Brain microvascular endothelial cell (primary cell): ENCODE data around the gene RBMS1.
"Not testable (repeated sequence)": the region's sequence is repeated elsewhere in the genome, so short reads cannot be mapped to it uniquely, and the experiment has no call there.

ENCODE experiments used
- DNase-seq: peaks from one replicate; pipeline ENCODE4 v3.0.0-alpha.2; 2020
- H3K27ac ChIP-seq: fragments of 250-450 bp; sonication (Bioruptor Pico); 2 replicates; pipeline ENCODE4 v1.5.1; 2020; ENCODE audit warnings: mild to moderate bottlenecking, moderate library complexity
- H3K27me3 ChIP-seq: fragments of 250-450 bp; sonication (Bioruptor Pico); replicated peaks from 2 replicates; pipeline ENCODE4 v1.5.1; 2020; ENCODE audit warnings: mild to moderate bottlenecking
- H3K36me3 ChIP-seq: fragments of 250-450 bp; sonication (Bioruptor Pico); replicated peaks from 2 replicates; pipeline ENCODE4 v1.5.1; 2020; ENCODE audit warnings: mild to moderate bottlenecking
- H3K4me3 ChIP-seq: 2 replicates; pipeline ENCODE4 v1.5.1; 2011; ENCODE audit warnings: low read depth, mild to moderate bottlenecking, control low read depth, low read length, moderate library complexity
- in situ Hi-C: cut with HindIII; loops from 2 replicates; pipeline ENCODE4 v1.10.0; 2017; ENCODE audit warnings: low sequenced_read_pairs, low pct_ligation_motif_present
- TF ChIP-seq, protein P1 (sequence below): IDR thresholded peaks from 2 replicates; pipeline ENCODE4 v1.5.1; 2011; ENCODE audit warnings: low read depth, mild to moderate bottlenecking, moderate library complexity, low read length, control low read depth, inconsistent platforms; ENCODE audit errors: missing control alignments

The RBMS1 gene

DNA sequence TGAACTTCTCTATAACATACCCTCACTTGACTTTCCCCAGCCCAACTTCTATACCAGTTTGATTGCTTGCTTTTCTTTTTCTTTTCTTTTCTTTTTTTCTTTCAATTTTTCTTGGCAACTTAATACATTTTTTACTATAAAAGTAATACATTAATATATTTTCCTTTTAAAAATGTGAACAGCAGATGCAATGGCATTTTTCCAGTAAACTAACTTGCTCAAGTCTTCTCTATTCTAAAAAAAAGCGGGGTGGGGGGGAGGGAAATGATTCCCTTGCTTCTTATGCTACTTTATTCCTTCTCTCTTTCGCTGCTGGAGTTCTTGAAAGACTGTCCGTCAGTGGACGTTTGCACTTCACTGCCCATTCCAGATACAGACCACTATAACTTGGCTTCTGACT, 70.5 kb downstream of the RBMS1 start:
- DNase-seq = no peak
- Histone ChIP-seq H3K36me3 (no peaks in the 10 kb centered on the region), H3K4me3 (no peak overlapping the region), H3K27ac (no peak overlapping the region), H3K27me3 (no peaks in the 10 kb centered on the region)
- in situ Hi-C loops = no loop called here
- TF ChIP-seq, protein P1, sequence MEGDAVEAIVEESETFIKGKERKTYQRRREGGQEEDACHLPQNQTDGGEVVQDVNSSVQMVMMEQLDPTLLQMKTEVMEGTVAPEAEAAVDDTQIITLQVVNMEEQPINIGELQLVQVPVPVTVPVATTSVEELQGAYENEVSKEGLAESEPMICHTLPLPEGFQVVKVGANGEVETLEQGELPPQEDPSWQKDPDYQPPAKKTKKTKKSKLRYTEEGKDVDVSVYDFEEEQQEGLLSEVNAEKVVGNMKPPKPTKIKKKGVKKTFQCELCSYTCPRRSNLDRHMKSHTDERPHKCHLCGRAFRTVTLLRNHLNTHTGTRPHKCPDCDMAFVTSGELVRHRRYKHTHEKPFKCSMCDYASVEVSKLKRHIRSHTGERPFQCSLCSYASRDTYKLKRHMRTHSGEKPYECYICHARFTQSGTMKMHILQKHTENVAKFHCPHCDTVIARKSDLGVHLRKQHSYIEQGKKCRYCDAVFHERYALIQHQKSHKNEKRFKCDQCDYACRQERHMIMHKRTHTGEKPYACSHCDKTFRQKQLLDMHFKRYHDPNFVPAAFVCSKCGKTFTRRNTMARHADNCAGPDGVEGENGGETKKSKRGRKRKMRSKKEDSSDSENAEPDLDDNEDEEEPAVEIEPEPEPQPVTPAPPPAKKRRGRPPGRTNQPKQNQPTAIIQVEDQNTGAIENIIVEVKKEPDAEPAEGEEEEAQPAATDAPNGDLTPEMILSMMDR = no peak

DNA sequence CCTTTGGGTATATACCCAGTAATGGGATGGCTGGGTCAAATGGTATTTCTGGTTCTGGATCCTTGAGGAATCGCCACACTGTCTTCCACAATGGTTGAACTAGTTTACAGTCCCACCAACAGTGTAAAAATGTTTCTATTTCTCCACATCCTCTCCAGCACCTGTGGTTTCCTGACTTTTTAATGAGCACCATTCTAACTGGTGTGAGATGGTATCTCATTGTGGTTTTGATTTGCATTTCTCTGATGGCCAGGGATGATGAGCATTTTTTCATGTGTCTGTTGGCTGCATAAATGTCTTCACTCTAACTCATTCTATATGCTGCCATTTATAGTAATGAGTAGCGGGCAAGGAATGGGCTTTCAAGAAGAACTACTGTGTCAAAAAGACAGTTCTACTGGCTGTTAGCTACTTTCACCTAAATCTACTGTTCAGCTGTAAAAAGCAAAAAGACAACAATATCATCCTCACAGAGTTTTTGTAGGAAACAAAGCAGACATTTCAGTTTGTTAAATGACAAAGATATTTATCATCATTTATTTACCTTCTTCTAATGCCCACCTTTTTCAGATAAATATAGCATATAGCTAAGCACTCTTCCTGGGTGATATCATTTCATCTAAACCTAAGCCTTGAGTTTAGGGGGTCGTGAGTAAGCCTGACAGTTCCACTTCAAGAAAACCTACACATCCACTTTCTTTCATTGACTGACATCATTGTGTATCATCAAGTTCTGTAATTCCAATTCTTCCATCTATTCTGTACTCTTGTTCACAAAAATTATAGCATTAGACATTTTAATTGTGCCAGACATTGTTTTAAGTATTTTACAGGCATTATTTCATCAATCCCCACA, 71.7 kb downstream of the RBMS1 start:
- DNase-seq, H3K27ac ChIP-seq, H3K27me3 ChIP-seq, in situ Hi-C loops, H3K36me3 ChIP-seq, H3K4me3 ChIP-seq: not testable (repeated sequence)

DNA sequence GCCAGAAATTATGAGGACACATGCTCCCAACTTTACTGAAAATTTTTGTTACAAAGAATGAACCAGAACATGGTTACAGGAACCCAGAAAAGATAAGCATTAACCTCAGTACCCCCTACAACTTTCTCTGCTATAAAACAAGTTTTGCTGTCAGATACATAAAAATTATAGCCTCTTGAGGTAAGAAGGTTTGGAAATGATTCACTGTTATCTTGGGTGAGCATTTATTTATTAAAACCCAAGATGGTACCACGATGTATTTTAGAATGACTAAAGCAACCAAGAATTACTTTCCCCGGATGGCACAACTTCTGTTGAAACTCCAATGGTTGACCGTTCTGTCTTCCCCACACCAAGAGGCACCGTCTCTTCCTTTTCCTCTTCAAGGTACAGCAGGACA, 72.9 kb downstream of the RBMS1 start:
- in situ Hi-C loops = no loop called here

DNA sequence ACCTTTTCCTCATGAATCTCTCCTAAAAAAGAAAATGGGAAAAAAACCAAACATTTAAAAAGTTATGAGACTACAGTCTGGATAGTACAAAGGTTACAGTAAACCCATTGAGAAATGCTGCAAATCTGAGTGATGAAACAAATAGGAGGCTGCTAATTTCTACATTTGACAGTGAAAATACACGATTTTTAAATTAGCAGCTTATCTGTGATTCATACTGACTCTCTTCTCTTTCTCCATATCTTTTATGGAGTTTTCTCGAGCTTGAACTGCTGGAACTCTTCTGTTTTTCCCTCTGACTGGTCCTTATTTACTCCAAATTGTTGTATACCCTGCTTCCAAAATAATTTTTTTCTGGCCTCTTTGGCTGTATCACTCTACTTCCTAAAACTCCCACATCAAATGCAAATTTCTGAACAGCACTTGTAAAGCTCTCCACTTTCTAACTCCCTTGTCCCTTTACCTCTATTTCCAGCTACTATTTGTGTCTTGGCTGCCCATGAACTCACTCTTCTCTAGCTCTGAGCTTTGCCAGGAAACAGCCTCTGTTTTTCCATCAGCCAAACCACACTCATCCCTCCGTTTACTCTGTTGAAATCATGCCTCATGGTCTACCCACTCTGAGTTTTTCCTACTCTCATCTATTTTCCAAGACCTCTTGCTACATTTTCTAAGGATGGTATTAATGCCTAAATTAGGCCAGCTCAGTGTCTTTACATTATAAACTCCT, 73.7 kb downstream of the RBMS1 start:
- peak; percentile 24 for DNase-seq
- in situ Hi-C loops = no loop called here
- no peaks in the 10 kb centered on the region for H3K27me3 ChIP-seq
- H3K36me3 ChIP-seq = no peaks in the 10 kb centered on the region
- no peak overlapping the region for H3K4me3 ChIP-seq
- TF ChIP-seq, protein P1 = no peak
- peak overlapping the region; percentile 81 for H3K27ac ChIP-seq

More for the DNA sequence above, 72.9 kb downstream of the RBMS1 start:
- no peaks in the 10 kb centered on the region for H3K27me3 ChIP-seq
- TF ChIP-seq, protein P1 = no peak
- H3K36me3 ChIP-seq = no peaks in the 10 kb centered on the region
- DNase-seq = no peak
- no peak overlapping the region for H3K4me3 ChIP-seq
- H3K27ac ChIP-seq = no peak overlapping the region

DNA sequence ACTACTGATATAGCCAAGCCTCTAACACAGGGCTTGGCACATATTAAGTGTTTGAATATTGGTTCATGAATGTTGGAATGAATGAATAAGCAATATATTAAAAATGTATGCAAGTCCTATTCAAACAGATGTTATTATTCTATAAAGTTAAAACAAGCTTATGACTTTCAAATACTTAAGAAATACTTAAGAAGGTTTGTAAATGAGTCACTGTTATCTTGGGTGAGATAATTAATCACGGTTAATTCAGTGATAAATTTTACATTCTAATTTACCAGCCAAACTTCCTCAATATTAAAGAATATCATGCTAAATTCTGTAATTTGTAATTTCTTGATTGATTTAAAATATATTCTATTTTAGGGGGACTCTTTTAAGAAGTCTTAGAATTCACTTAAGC, 74.8 kb downstream of the RBMS1 start:
- Histone ChIP-seq H3K36me3 (no peaks in the 10 kb centered on the region), H3K27me3 (no peaks in the 10 kb centered on the region), H3K27ac (peak overlapping the region; percentile 81), H3K4me3 (no peak overlapping the region)
- in situ Hi-C loops = no loop called here
- no peak for DNase-seq
- TF ChIP-seq, protein P1 = no peak

DNA sequence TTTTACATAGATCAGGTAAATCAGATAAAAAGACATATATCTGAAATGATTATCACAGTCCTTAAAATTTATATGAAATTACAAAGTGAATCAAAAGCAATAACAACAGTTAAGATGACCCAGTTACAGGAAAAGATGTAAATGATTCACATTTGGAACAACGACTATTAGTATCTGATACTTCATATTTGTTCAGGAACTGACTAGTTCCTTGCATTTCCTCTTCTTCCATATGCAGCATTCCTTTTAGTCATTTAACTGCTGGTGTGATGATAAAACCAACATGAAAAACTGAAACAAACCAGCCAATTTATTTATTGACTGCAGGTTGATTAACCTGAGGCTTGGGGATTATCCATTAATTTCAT, 75.2 kb downstream of the RBMS1 start:
- in situ Hi-C loops = no loop called here
- H3K27ac ChIP-seq = peak overlapping the region; percentile 81
- no peaks in the 10 kb centered on the region for H3K27me3 ChIP-seq
- TF ChIP-seq, protein P1 = no peak
- no peak for DNase-seq
- no peaks in the 10 kb centered on the region for H3K36me3 ChIP-seq
- H3K4me3 ChIP-seq = no peak overlapping the region
